ENCODE data around the gene GNA12. TPM values are rescaled to one million over a fixed set of nuclear protein-coding genes. Genes with fewer than 3 reads are reported as not detected.
A peak's percentile ranks its signal among the peaks of the same experiment; 100 is the strongest.

GNA12 gene
- total and polyA plus RNA-seq, 11 donors, result 10.7 to 56.5 (median 34.9) TPM

- TF ChIP-seq CTCF (IDR thresholded peaks at IDR 0.05), result no peak
- no peak for TF ChIP-seq POLR2A (IDR thresholded peaks at IDR 0.05)
- H3K27me3 ChIP-seq, result peaks cover 12 to 52% (median 26%) of the 10 kb centered on the region in 9 donors
- no peak for ATAC-seq
- H3K4me1 ChIP-seq, result peaks cover 2 to 27% (median 12%) of the 10 kb centered on the region in 12 donors
- H3K36me3 ChIP-seq, result no peaks in the 10 kb centered on the region
- no peaks in the 10 kb centered on the region for H3K9me3 ChIP-seq
- intact Hi-C loops (cut with DNase I), result loop anchor here in 5 of 10 donors (10.0 kb wide), 4 partner anchors 124 to 244 kb away; partner anchors contain the start of gene GRIFIN (in 2 of the 5)
- WGBS, 4 donors, result 12 to 22% (median 17%) methylated on average over 35 to 62 of the region's 62 CpGs
- no peak for DNase-seq
- H3K27ac ChIP-seq, result no peak overlapping the region
- peak overlapping the region in 9 of 12 donors; percentile 16 to 48 (median 38) for H3K4me3 ChIP-seq
These were observed 155.4 kb downstream of the GNA12 start for GRCh38 chr7:2688409-2689342.

GRCh38 chr7:2687881-2688318, 156.2 kb downstream of the GNA12 start, which contains the start of gene AMZ1:
Gene AMZ1, plus strand, starts transcription at chr7:2688202. Its CDS starts 12,250 bp downstream, at chr7:2700452.
- intact Hi-C loops (cut with DNase I), result loop anchor here in 5 of 10 donors (10.0 kb wide), 4 partner anchors 123 to 243 kb away; partner anchors contain the start of gene GRIFIN (in 2 of the 5)
- H3K9me3 ChIP-seq, result no peaks in the 10 kb centered on the region
- TF ChIP-seq CTCF (IDR thresholded peaks at IDR 0.05) (no peak), POLR2A (IDR thresholded peaks at IDR 0.05) (no peak)
- no peaks in the 10 kb centered on the region for H3K36me3 ChIP-seq
- 4% methylated on average over 31 to 41 of the region's 41 CpGs for WGBS, 4 donors
- ATAC-seq (peak in 3 of 4 donors; percentile 21 to 40 (median 38)), DNase-seq (no peak)
- H3K4me3 ChIP-seq, result peak within 1 kb of the TSS in 10 of 12 donors; percentile 8 to 48 (median 38)
- peaks cover 12 to 52% (median 26%) of the 10 kb centered on the region in 9 donors for H3K27me3 ChIP-seq
- H3K4me1 ChIP-seq, result peaks cover 2 to 27% (median 12%) of the 10 kb centered on the region in 12 donors
- H3K27ac ChIP-seq, result no peak within 1 kb of the TSS

- WGBS, 4 donors, result 30 to 48% (median 41%) methylated on average over 15 to 17 of the region's 17 CpGs
- TF ChIP-seq POLR2A (IDR thresholded peaks at IDR 0.05) (no peak), CTCF (IDR thresholded peaks at IDR 0.05) (no peak)
- ATAC-seq (peak; percentile 13 to 53 (median 38)), DNase-seq (no peak)
- no peak overlapping the region for H3K27ac ChIP-seq
- H3K4me3 ChIP-seq, result peak overlapping the region in 5 of 12 donors; percentile 8 to 48 (median 41)
- H3K27me3 ChIP-seq, result peaks cover 12 to 52% (median 26%) of the 10 kb centered on the region in 9 donors
- H3K4me1 ChIP-seq, result peaks cover 2 to 27% (median 12%) of the 10 kb centered on the region in 12 donors
- no peaks in the 10 kb centered on the region for H3K9me3 ChIP-seq
- intact Hi-C loops (cut with DNase I), result loop anchor here in 5 of 10 donors (10.0 kb wide), 4 partner anchors 123 to 243 kb away; partner anchors contain the start of gene GRIFIN (in 2 of the 5)
- H3K36me3 ChIP-seq, result no peaks in the 10 kb centered on the region
These were observed 156.7 kb downstream of the GNA12 start for GRCh38 chr7:2687338-2687869.
